ENCODE measurements around the gene DNAH2. TPM values are rescaled to one million over a fixed set of nuclear protein-coding genes. Genes with fewer than 3 reads are reported as not detected.

The DNAH2 gene
- total and polyA plus RNA-seq, 2 of the 8 experiments (the other 6 are each of a cell fraction or from before 2014, with no cell fraction given) = 0.13 to 0.18 TPM

DNA sequence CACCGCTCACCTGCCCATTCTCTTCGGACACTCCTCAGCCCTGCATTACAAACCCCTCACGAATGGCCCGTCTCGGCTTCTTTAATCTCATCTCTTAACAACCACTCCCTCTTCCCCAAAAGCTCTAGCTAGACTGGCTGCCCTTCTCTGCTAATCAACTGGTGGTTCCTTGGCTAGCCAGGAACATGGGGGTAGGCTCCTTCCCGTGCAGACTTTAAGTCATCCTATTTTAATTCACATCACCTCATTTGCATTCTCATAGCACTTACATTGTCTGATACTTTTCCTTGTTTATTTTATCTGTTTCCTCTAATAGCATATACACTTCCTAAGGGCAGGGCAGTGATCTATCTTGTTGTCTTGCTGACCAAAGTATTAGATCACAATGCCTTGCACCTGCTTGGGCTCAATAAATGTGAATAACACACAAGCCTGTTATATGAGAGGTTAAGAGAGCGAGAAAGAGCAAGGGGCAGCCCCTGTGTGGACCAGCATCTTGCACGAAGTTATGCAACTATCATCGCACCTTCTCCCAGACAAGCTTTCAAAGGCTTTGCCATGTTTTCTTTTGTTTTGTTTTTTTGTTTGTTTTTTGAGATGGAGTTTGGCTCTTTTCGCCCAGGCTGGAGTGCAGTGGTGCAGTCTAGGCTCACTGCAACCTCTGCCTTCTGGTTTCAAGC lies 40.0 kb upstream of the DNAH2 start (continued):
- TF ChIP-seq CTCF (IDR thresholded peaks at IDR 0.05; ENCODE audit: control extremely low read depth in 1 of 3, insufficient read depth in 1 of 3, low read depth in 1 of 3, low read length in 3 of 3) (no peak), ATF3 (IDR thresholded peaks at IDR 0.05; ENCODE audit: insufficient read depth, low read depth, low read length) (no peak), SIX5 (IDR thresholded peaks at IDR 0.05; ENCODE audit: low read depth, low read length) (no peak), GABPA (IDR thresholded peaks at IDR 0.05; ENCODE audit: borderline replicate concordance, insufficient read depth, low read length) (no peak), TAF7 (optimal IDR thresholded peaks at IDR 0.05; ENCODE audit: borderline replicate concordance, low read depth, low read length) (no peak), FOSL1 (IDR thresholded peaks at IDR 0.05; ENCODE audit: insufficient read depth, low read depth, low read length) (no peak)
